ENCODE data around the gene RNFT2. TPM values are rescaled to one million over a fixed set of nuclear protein-coding genes. Genes with fewer than 3 reads are reported as not detected.

The RNFT2 gene
- total RNA-seq, 4 donors from 2014 or later, result 0.55 TPM; not detected in 3

GRCh38 chr12:116691636-116692035, 46.5 kb upstream of the RNFT2 start:
- no peak overlapping the region for H3K4me3 ChIP-seq
- intact Hi-C loops (cut with DNase I; ENCODE audit: low total_unique reads), result no loop called here
- ATAC-seq, result no peak

GRCh38 chr12:116692605-116693004, 45.5 kb upstream of the RNFT2 start:
- in situ Hi-C loops (cut with MboI; ENCODE audit: low sequenced_read_pairs in 4 of 4) (no loop called here), intact Hi-C loops (cut with DNase I; ENCODE audit: low total_unique reads) (no loop called here)
- H3K27ac ChIP-seq, result no peak overlapping the region
- DNase-seq, result no peak
- H3K4me1 ChIP-seq, result peaks cover 8 to 9% of the 10 kb centered on the region in 2 donors
- TF ChIP-seq CTCF (IDR thresholded peaks at IDR 0.05 in 4 of 5, conservative IDR thresholded peaks at IDR 0.05 in 1 of 5), result no peak
- no peak for TF ChIP-seq POLR2A (IDR thresholded peaks at IDR 0.05)
- H3K9me3 ChIP-seq, result no peaks in the 10 kb centered on the region
- peaks cover 25 to 31% (median 28%) of the 10 kb centered on the region in 3 donors for H3K27me3 ChIP-seq
- H3K36me3 ChIP-seq, result no peaks in the 10 kb centered on the region
- ATAC-seq, result no peak
- no peak overlapping the region for H3K4me3 ChIP-seq

More at GRCh38 chr12:116691636-116692035, 46.5 kb upstream of the RNFT2 start:
- DNase-seq, result no peak
- H3K36me3 ChIP-seq, result no peaks in the 10 kb centered on the region
- H3K9me3 ChIP-seq, result no peaks in the 10 kb centered on the region
- TF ChIP-seq POLR2A (IDR thresholded peaks at IDR 0.05) (no peak), CTCF (IDR thresholded peaks at IDR 0.05 in 4 of 5, conservative IDR thresholded peaks at IDR 0.05 in 1 of 5) (no peak)
- peaks cover 25 to 31% (median 28%) of the 10 kb centered on the region in 3 donors for H3K27me3 ChIP-seq
- peaks cover 8 to 9% of the 10 kb centered on the region in 2 donors for H3K4me1 ChIP-seq
- no peak overlapping the region for H3K27ac ChIP-seq
- in situ Hi-C loops (cut with MboI; ENCODE audit: low sequenced_read_pairs in 4 of 4), result no loop called here

- Histone ChIP-seq H3K9me3 (no peaks in the 10 kb centered on the region), H3K27me3 (peaks cover 25 to 31% (median 28%) of the 10 kb centered on the region in 3 donors), H3K36me3 (no peaks in the 10 kb centered on the region), H3K4me3 (peak overlapping the region; percentile 25 to 52 (median 36)), H3K27ac (peak overlapping the region in 2 of 4 donors; percentile 0 to 20), H3K4me1 (peaks cover 10 to 11% of the 10 kb centered on the region in 2 donors)
- no peak for TF ChIP-seq POLR2A (IDR thresholded peaks at IDR 0.05)
- TF ChIP-seq CTCF (IDR thresholded peaks at IDR 0.05 in 4 of 5, conservative IDR thresholded peaks at IDR 0.05 in 1 of 5), result no peak
- intact Hi-C loops (cut with DNase I; ENCODE audit: low total_unique reads), result no loop called here
- ATAC-seq (no peak), DNase-seq (no peak)
- in situ Hi-C loops (cut with MboI; ENCODE audit: low sequenced_read_pairs in 4 of 4), result no loop called here
These were observed 44.6 kb upstream of the RNFT2 start for GRCh38 chr12:116693286-116694227.

GRCh38 chr12:116694653-116695463, 43.3 kb upstream of the RNFT2 start:
- no peak overlapping the region for H3K4me3 ChIP-seq

More at GRCh38 chr12:116694653-116695463, 43.3 kb upstream of the RNFT2 start:
- in situ Hi-C loops (cut with MboI; ENCODE audit: low sequenced_read_pairs in 4 of 4), result no loop called here
- no peaks in the 10 kb centered on the region for H3K9me3 ChIP-seq
- H3K4me1 ChIP-seq, result peaks cover 14% of the 10 kb centered on the region in 2 donors
- no peak for ATAC-seq
- H3K27ac ChIP-seq, result peak overlapping the region in 1 of 4 donors; percentile 10
- peaks cover 24 to 31% (median 25%) of the 10 kb centered on the region in 3 donors for H3K27me3 ChIP-seq
- TF ChIP-seq CTCF (IDR thresholded peaks at IDR 0.05 in 4 of 5, conservative IDR thresholded peaks at IDR 0.05 in 1 of 5) (no peak), POLR2A (IDR thresholded peaks at IDR 0.05) (no peak)
- intact Hi-C loops (cut with DNase I; ENCODE audit: low total_unique reads), result no loop called here
- no peaks in the 10 kb centered on the region for H3K36me3 ChIP-seq
- no peak for DNase-seq
